Subcutaneous adipose tissue (tissue), 4 donors: ENCODE results near the gene TUFT1. TPM values are rescaled to one million over a fixed set of nuclear protein-coding genes. Genes with fewer than 3 reads are reported as not detected.

Experiments used
- CTCF ChIP-seq: fragments of 450-650 bp; IDR thresholded peaks from one replicate; pipeline ENCODE4 v1.5.1; 2016; ENCODE audit warnings: low read depth, mild to moderate bottlenecking, control low read depth, antibody characterized with exemption, moderate library complexity
- total RNA-seq, 4 donors: library from RNA; depleted of rRNA; stranded (reverse); fragments of >200 nt; gene quantifications; one replicate each; pipeline ENCODE4 v1.1.0, GENCODE V29; 2016

The TUFT1 gene
- total RNA-seq, 4 donors from 2014 or later = 3.8 to 7.5 (median 5.8) TPM

GRCh38 chr1:151612501-151613281 lies 72.6 kb downstream of the TUFT1 start:
- no peak for TF ChIP-seq CTCF

- no peak for TF ChIP-seq CTCF
Observed at GRCh38 chr1:151613282-151613780, 73.2 kb downstream of the TUFT1 start.

GRCh38 chr1:151615711-151616504 lies 75.8 kb downstream of the TUFT1 start:
- TF ChIP-seq CTCF = no peak

- TF ChIP-seq CTCF = no peak
Observed at GRCh38 chr1:151616505-151616849, 76.4 kb downstream of the TUFT1 start.

- TF ChIP-seq CTCF = no peak
Observed at GRCh38 chr1:151618003-151618402, 77.9 kb downstream of the TUFT1 start.

GRCh38 chr1:151618470-151618869 lies 78.4 kb downstream of the TUFT1 start:
- no peak for TF ChIP-seq CTCF

- no peak for TF ChIP-seq CTCF
Observed at GRCh38 chr1:151619489-151620093, 79.5 kb downstream of the TUFT1 start.
